Measurements from ENCODE around the gene DPP7.

Gene DPP7

DNA sequence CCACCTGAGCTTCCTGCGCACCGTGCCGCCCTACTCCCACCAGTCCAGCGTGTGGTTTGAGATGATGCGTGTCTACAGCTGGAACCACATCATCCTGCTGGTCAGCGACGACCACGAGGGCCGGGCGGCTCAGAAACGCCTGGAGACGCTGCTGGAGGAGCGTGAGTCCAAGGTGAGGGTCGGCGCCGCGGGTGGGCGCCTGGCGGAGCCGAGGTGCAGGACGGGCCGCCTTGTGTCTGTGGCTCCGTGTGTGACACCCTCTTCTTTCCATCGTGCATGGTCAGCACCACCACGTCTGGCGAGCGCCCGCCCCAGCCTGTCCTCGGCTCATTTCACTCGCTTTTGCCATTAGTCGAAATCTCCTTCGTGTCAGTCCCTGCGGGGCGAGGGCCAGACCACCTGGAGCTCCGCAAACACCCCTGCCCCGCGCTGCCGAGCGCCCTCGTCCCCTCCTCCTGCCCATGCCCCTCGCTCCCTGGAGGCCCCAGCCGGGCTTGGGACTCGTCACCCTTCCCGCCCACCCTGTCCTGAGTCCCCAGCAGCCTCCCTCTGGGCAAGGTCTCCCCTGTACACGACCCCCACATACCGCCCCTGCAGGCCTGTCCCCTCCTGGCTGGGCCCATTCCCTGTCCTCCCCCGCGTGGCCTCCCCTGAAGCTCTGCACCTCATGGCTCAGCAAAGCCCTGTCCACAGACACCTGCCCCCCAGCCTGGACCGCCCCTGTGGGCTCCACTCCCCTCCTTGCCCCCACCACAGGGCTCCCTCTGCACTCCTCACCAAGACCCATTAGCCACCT, 31.4 kb upstream of the DPP7 start:
- Histone ChIP-seq H3K23ac (ENCODE audit: low read length) (no peak overlapping the region), H3K79me2 (ENCODE audit: control insufficient read depth, insufficient read depth, low read length, poor library complexity) (no peaks in the 10 kb centered on the region), H3K4me3 (ENCODE audit: low read depth, low read length) (no peak overlapping the region), H3K27ac (ENCODE audit: low read depth, low read length) (no peak overlapping the region), H2AK5ac (ENCODE audit: low read length) (no peak overlapping the region), H4K8ac (ENCODE audit: low read depth, low read length) (no peak overlapping the region), H3K79me1 (ENCODE audit: low read length) (no peaks in the 10 kb centered on the region), H3K4me1 (ENCODE audit: control insufficient read depth in 1 of 2, insufficient read depth in 2 of 2, low read length in 2 of 2) (no peaks in the 10 kb centered on the region), H3K36me3 (ENCODE audit: control insufficient read depth in 1 of 2, insufficient read depth in 2 of 2, low read length in 2 of 2) (no peaks in the 10 kb centered on the region), H3K18ac (ENCODE audit: low read length) (no peak overlapping the region), H4K12ac (ENCODE audit: low read depth, low read length) (no peak overlapping the region), H4K91ac (ENCODE audit: low read depth, low read length) (no peak overlapping the region), H2BK12ac (ENCODE audit: low read length) (no peak overlapping the region), H2AFZ (ENCODE audit: insufficient read depth, low read length, poor library complexity) (no peak overlapping the region), H3K14ac (ENCODE audit: low read length) (no peak overlapping the region), H3K9ac (ENCODE audit: low read length) (no peak overlapping the region), H3K4me2 (ENCODE audit: low read length) (no peak overlapping the region), H3K27me3 (ENCODE audit: insufficient read depth, low read length) (peaks cover 2% of the 10 kb centered on the region), H2BK5ac (ENCODE audit: low read depth, low read length, poor library complexity) (no peak overlapping the region), H2BK120ac (ENCODE audit: insufficient read depth, low read length, poor library complexity) (no peak overlapping the region), H3K9me3 (ENCODE audit: insufficient read depth, low read depth, low read length) (peaks cover 13% of the 10 kb centered on the region), H3K4ac (ENCODE audit: low read depth, low read length) (no peak overlapping the region)
- no CpG with 5 or more reads among the region's 49 CpGs for WGBS (ENCODE audit: extremely low coverage, insufficient coverage, insufficient read length)
- DNase-seq: no peak

DNA sequence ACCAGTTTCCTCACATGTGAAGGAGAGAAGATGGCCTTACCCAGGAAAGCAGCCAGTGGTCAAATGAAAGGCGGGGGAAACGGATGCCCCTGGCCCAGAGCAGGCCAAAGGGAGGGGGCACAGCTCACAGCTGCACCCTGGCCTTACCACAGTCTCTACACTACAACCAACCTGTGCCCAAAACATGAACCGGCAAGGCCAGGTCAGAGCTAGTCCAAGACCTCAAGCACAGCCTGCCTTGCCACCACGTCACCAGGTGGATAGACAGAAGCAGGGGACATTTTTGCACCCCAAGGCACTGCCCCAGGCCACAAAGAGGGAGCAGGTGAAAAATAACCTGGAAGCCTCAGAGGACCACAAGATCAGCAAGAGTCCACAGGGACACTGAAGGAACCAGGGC, 28.9 kb upstream of the DPP7 start:
- no peak overlapping the region for H2BK120ac ChIP-seq (ENCODE audit: insufficient read depth, low read length, poor library complexity)
- H3K9me3 ChIP-seq (ENCODE audit: insufficient read depth, low read depth, low read length): peaks cover 25% of the 10 kb centered on the region
- no peaks in the 10 kb centered on the region for H3K79me2 ChIP-seq (ENCODE audit: control insufficient read depth, insufficient read depth, low read length, poor library complexity)
- no peak overlapping the region for H3K4ac ChIP-seq (ENCODE audit: low read depth, low read length)
- H3K4me2 ChIP-seq (ENCODE audit: low read length): no peak overlapping the region
- no peak overlapping the region for H2AK5ac ChIP-seq (ENCODE audit: low read length)
- H3K79me1 ChIP-seq (ENCODE audit: low read length): no peaks in the 10 kb centered on the region
- peaks cover 2 to 3% of the 10 kb centered on the region in 2 experiments for H3K4me1 ChIP-seq (ENCODE audit: control insufficient read depth in 1 of 2, insufficient read depth in 2 of 2, low read length in 2 of 2)
- no peak overlapping the region for H3K23ac ChIP-seq (ENCODE audit: low read length)
- peaks cover 17% of the 10 kb centered on the region for H3K27me3 ChIP-seq (ENCODE audit: insufficient read depth, low read length)
- no peak for DNase-seq
- no CpG with 5 or more reads among the region's 4 CpGs for WGBS (ENCODE audit: extremely low coverage, insufficient coverage, insufficient read length)
- no peak overlapping the region for H3K14ac ChIP-seq (ENCODE audit: low read length)
- H2BK12ac ChIP-seq (ENCODE audit: low read length): no peak overlapping the region
- no peak overlapping the region for H3K4me3 ChIP-seq (ENCODE audit: low read depth, low read length)
- H3K9ac ChIP-seq (ENCODE audit: low read length): no peak overlapping the region
- H4K12ac ChIP-seq (ENCODE audit: low read depth, low read length): no peak overlapping the region
- no peak overlapping the region for H2BK5ac ChIP-seq (ENCODE audit: low read depth, low read length, poor library complexity)
- H4K91ac ChIP-seq (ENCODE audit: low read depth, low read length): no peak overlapping the region
- H4K8ac ChIP-seq (ENCODE audit: low read depth, low read length): no peak overlapping the region
- H3K27ac ChIP-seq (ENCODE audit: low read depth, low read length): no peak overlapping the region
- H3K18ac ChIP-seq (ENCODE audit: low read length): no peak overlapping the region
- no peaks in the 10 kb centered on the region for H3K36me3 ChIP-seq (ENCODE audit: control insufficient read depth in 1 of 2, insufficient read depth in 2 of 2, low read length in 2 of 2)
- H2AFZ ChIP-seq (ENCODE audit: insufficient read depth, low read length, poor library complexity): no peak overlapping the region

DNA sequence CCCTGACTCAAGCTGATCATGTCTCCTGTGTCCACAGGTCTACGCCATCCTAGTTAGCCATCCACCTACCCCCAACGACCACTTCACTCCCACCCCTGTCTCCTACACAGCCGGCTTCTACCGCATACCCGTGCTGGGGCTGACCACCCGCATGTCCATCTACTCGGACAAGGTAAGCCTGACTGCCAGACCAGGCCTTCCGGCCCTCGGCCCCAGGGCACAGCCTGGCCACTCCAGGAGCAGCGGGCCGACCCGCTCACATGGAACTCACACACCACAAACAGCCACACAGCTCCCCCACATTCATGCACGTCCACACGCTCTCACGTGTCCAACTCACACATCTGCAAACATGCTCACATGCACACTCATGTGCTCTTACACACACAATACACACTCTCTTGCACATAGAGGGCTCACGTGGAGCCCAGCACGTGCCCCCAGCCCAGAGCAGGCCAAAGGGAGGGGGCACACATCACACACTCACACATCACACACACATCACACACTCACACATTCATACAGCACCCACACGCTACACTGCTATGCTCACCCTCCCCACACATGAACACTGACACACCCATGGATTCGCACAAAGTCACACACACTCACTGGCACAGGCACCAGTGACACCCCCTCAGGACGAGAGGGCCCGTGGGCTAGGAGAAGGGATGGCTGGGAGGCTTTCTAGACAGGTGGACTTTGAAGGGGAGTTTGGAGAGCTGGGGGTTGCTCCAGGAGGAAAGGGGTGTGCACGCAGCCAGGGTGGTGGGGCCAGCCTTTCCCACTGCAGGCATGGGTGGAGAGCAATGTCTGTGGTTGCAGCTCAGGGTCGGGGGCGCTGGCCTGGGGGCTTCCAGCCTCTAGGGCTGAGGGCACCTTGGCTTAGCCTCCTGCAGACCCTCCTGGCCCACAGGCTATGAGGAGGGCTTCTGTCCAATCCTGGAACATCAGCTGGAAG, 27.7 kb upstream of the DPP7 start:
- H3K4me3 ChIP-seq (ENCODE audit: low read depth, low read length): no peak overlapping the region
- H2BK12ac ChIP-seq (ENCODE audit: low read length): no peak overlapping the region
- no peak overlapping the region for H4K12ac ChIP-seq (ENCODE audit: low read depth, low read length)
- no peak overlapping the region for H2AK5ac ChIP-seq (ENCODE audit: low read length)
- H3K4me1 ChIP-seq (ENCODE audit: control insufficient read depth in 1 of 2, insufficient read depth in 2 of 2, low read length in 2 of 2): peaks cover 2 to 3% of the 10 kb centered on the region in 2 experiments
- no peak overlapping the region for H3K4ac ChIP-seq (ENCODE audit: low read depth, low read length)
- H3K79me1 ChIP-seq (ENCODE audit: low read length): no peaks in the 10 kb centered on the region
- H2BK120ac ChIP-seq (ENCODE audit: insufficient read depth, low read length, poor library complexity): no peak overlapping the region
- no peaks in the 10 kb centered on the region for H3K36me3 ChIP-seq (ENCODE audit: control insufficient read depth in 1 of 2, insufficient read depth in 2 of 2, low read length in 2 of 2)
- H3K4me2 ChIP-seq (ENCODE audit: low read length): no peak overlapping the region
- H4K91ac ChIP-seq (ENCODE audit: low read depth, low read length): no peak overlapping the region
- no peak overlapping the region for H3K14ac ChIP-seq (ENCODE audit: low read length)
- no peak overlapping the region for H3K9ac ChIP-seq (ENCODE audit: low read length)
- H2AFZ ChIP-seq (ENCODE audit: insufficient read depth, low read length, poor library complexity): no peak overlapping the region
- no peak for DNase-seq
- no peak overlapping the region for H4K8ac ChIP-seq (ENCODE audit: low read depth, low read length)
- no peak overlapping the region for H3K23ac ChIP-seq (ENCODE audit: low read length)
- H3K18ac ChIP-seq (ENCODE audit: low read length): no peak overlapping the region
- H3K9me3 ChIP-seq (ENCODE audit: insufficient read depth, low read depth, low read length): peaks cover 26% of the 10 kb centered on the region
- no peaks in the 10 kb centered on the region for H3K79me2 ChIP-seq (ENCODE audit: control insufficient read depth, insufficient read depth, low read length, poor library complexity)
- no peak overlapping the region for H3K27ac ChIP-seq (ENCODE audit: low read depth, low read length)
- no CpG with 5 or more reads among the region's 24 CpGs for WGBS (ENCODE audit: extremely low coverage, insufficient coverage, insufficient read length)
- peaks cover 27% of the 10 kb centered on the region for H3K27me3 ChIP-seq (ENCODE audit: insufficient read depth, low read length)
- H2BK5ac ChIP-seq (ENCODE audit: low read depth, low read length, poor library complexity): no peak overlapping the region

DNA sequence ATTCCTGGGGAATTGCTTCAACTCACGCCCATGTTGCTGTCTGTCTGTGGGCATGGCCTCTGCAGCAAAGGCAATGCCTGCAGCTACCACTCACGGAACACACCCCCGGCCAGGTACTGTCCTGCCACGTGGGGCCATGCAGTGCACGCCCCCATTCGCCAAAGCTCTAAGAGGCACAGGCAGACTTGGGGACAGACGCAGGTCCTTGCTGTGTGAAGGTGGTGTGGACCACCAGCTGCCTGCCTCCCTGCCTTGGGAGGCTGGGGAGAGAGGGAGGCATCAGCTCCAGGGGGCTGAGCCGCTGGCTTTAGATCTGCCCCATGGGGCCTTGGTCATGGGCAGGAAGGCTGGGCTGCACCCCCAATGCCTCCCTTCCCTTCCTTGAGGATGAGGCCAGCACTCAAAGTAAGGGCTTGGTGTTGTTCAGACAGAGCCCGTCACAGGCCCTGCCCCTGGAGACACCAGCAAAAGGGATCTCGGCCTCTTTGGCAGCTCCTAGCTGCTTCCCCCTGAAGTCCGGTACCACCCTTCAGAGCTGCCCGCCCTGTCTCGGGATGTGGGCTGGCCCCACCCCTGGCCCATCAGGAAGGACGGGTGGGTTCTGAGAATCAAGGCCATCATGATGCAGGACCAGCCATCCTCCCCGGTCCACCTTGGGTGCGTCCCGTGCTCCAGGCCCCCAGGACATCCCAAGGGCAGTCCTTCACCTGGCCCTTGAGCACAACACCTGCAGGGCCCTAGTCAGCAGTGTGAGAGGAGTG, 26.7 kb upstream of the DPP7 start:
- no peak overlapping the region for H2AFZ ChIP-seq (ENCODE audit: insufficient read depth, low read length, poor library complexity)

More for the DNA sequence above, 26.7 kb upstream of the DPP7 start:
- Histone ChIP-seq H2BK120ac (ENCODE audit: insufficient read depth, low read length, poor library complexity) (no peak overlapping the region), H3K27me3 (ENCODE audit: insufficient read depth, low read length) (peaks cover 28% of the 10 kb centered on the region), H4K8ac (ENCODE audit: low read depth, low read length) (no peak overlapping the region), H3K9me3 (ENCODE audit: insufficient read depth, low read depth, low read length) (peaks cover 23% of the 10 kb centered on the region), H3K9ac (ENCODE audit: low read length) (no peak overlapping the region), H3K79me2 (ENCODE audit: control insufficient read depth, insufficient read depth, low read length, poor library complexity) (no peaks in the 10 kb centered on the region), H3K14ac (ENCODE audit: low read length) (no peak overlapping the region), H3K4me3 (ENCODE audit: low read depth, low read length) (peak overlapping the region; percentile 13), H3K23ac (ENCODE audit: low read length) (no peak overlapping the region), H3K18ac (ENCODE audit: low read length) (no peak overlapping the region), H3K4ac (ENCODE audit: low read depth, low read length) (no peak overlapping the region), H2BK12ac (ENCODE audit: low read length) (no peak overlapping the region), H2BK5ac (ENCODE audit: low read depth, low read length, poor library complexity) (no peak overlapping the region), H3K27ac (ENCODE audit: low read depth, low read length) (no peak overlapping the region), H4K12ac (ENCODE audit: low read depth, low read length) (no peak overlapping the region), H3K4me2 (ENCODE audit: low read length) (no peak overlapping the region), H3K79me1 (ENCODE audit: low read length) (no peaks in the 10 kb centered on the region), H3K36me3 (ENCODE audit: control insufficient read depth in 1 of 2, insufficient read depth in 2 of 2, low read length in 2 of 2) (no peaks in the 10 kb centered on the region), H4K91ac (ENCODE audit: low read depth, low read length) (no peak overlapping the region), H3K4me1 (ENCODE audit: control insufficient read depth in 1 of 2, insufficient read depth in 2 of 2, low read length in 2 of 2) (peaks cover 2 to 3% of the 10 kb centered on the region in 2 experiments), H2AK5ac (ENCODE audit: low read length) (no peak overlapping the region)
- no peak for DNase-seq
- WGBS (ENCODE audit: extremely low coverage, insufficient coverage, insufficient read length): no CpG with 5 or more reads among the region's 17 CpGs
